ENCODE measurements around the gene NHS. TPM values are rescaled to one million over a fixed set of nuclear protein-coding genes. Genes with fewer than 3 reads are reported as not detected.

Gene NHS
- total RNA-seq, 6 experiments from 2014 or later: 2.8 to 6.1 (median 4.9) TPM

GRCh38 chrX:17597327-17597726 is 222.3 kb downstream of the NHS start:
- Mint-ChIP-seq H3K27ac (no peak overlapping the region), H3K9me3 (no peaks in the 10 kb centered on the region), H3K4me3 (no peak overlapping the region), H3K36me3 (ENCODE audit: low read depth) (no peaks in the 10 kb centered on the region), H3K4me1 (ENCODE audit: low read depth) (peaks cover 36% of the 10 kb centered on the region), H3K27me3 (ENCODE audit: insufficient read depth) (peaks cover 3% of the 10 kb centered on the region; the same call in 1 of the 2 replicates)
- no peak for TF ChIP-seq CTCF (IDR thresholded peaks at IDR 0.05)
- DNase-seq: no peak

- DNase-seq: no peak
- Mint-ChIP-seq H3K27me3 (ENCODE audit: insufficient read depth) (no peaks in the 10 kb centered on the region), H3K9me3 (no peaks in the 10 kb centered on the region), H3K27ac (no peak overlapping the region), H3K36me3 (ENCODE audit: low read depth) (no peaks in the 10 kb centered on the region), H3K4me1 (ENCODE audit: low read depth) (peaks cover 30% of the 10 kb centered on the region), H3K4me3 (no peak overlapping the region)
- no peak for TF ChIP-seq CTCF (IDR thresholded peaks at IDR 0.05)
Measured at GRCh38 chrX:17597836-17598439, 222.9 kb downstream of the NHS start.

GRCh38 chrX:17601441-17602200 is 226.6 kb downstream of the NHS start:
- TF ChIP-seq CTCF (IDR thresholded peaks at IDR 0.05): no peak
- no peak overlapping the region for H3K4me3 Mint-ChIP-seq
- peaks cover 3% of the 10 kb centered on the region for H3K4me1 Mint-ChIP-seq (ENCODE audit: low read depth)
- no peak overlapping the region for H3K27ac Mint-ChIP-seq
- H3K27me3 Mint-ChIP-seq (ENCODE audit: insufficient read depth): no peaks in the 10 kb centered on the region
- no peaks in the 10 kb centered on the region for H3K9me3 Mint-ChIP-seq
- no peak for DNase-seq
- no peaks in the 10 kb centered on the region for H3K36me3 Mint-ChIP-seq (ENCODE audit: low read depth)

- H3K4me3 Mint-ChIP-seq: no peak overlapping the region
- DNase-seq: no peak
- no peaks in the 10 kb centered on the region for H3K36me3 Mint-ChIP-seq (ENCODE audit: low read depth)
- H3K4me1 Mint-ChIP-seq (ENCODE audit: low read depth): no peaks in the 10 kb centered on the region; the same call in 1 of the 2 replicates
- no peak for TF ChIP-seq CTCF (IDR thresholded peaks at IDR 0.05)
- no peaks in the 10 kb centered on the region for H3K9me3 Mint-ChIP-seq
- no peaks in the 10 kb centered on the region for H3K27me3 Mint-ChIP-seq (ENCODE audit: insufficient read depth)
- H3K27ac Mint-ChIP-seq: no peak overlapping the region
Measured at GRCh38 chrX:17602245-17602644, 227.2 kb downstream of the NHS start.

GRCh38 chrX:17603196-17603595 is 228.2 kb downstream of the NHS start:
- no peak overlapping the region for H3K27ac Mint-ChIP-seq
- no peaks in the 10 kb centered on the region for H3K4me1 Mint-ChIP-seq (ENCODE audit: low read depth)
- no peak overlapping the region for H3K4me3 Mint-ChIP-seq
- TF ChIP-seq CTCF (IDR thresholded peaks at IDR 0.05): no peak
- no peaks in the 10 kb centered on the region for H3K36me3 Mint-ChIP-seq (ENCODE audit: low read depth)
- no peaks in the 10 kb centered on the region for H3K9me3 Mint-ChIP-seq
- no peaks in the 10 kb centered on the region for H3K27me3 Mint-ChIP-seq (ENCODE audit: insufficient read depth)
- no peak for DNase-seq

Measured in HFFc6 (cell line).